Activated naive CD8-positive, alpha-beta T cell treated with anti-CD3 and anti-CD28 coated beads, Interleukin-2, amount 50 U/mL, for 24 hours (primary cell): ENCODE results near the gene CHRNA1.

Source experiments
- ATAC-seq: fragments of 150-1000 bp; cut with Tn5 transposase; one replicate; pipeline ENCODE4 v1.10.0; 2021
- DNase-seq: peaks from one replicate; pipeline ENCODE4 v3.0.0; 2021
- H3K27ac Mint-ChIP-seq: one replicate; pipeline ENCODE4 v1.8.0; 2021; ENCODE audit warnings: mild to moderate bottlenecking, mixed read lengths
- H3K27me3 Mint-ChIP-seq: one replicate; pipeline ENCODE4 v1.8.0; 2021; ENCODE audit warnings: mixed read lengths
- H3K36me3 Mint-ChIP-seq: one replicate; pipeline ENCODE4 v1.8.0; 2021; ENCODE audit warnings: low read depth, mixed read lengths
- H3K4me1 Mint-ChIP-seq: one replicate; pipeline ENCODE4 v1.8.0; 2021; ENCODE audit warnings: mixed read lengths
- H3K4me3 Mint-ChIP-seq: one replicate; pipeline ENCODE4 v1.8.0; 2021; ENCODE audit warnings: mild to moderate bottlenecking, moderate library complexity, mixed read lengths
- H3K9me3 Mint-ChIP-seq: one replicate; pipeline ENCODE4 v1.8.0; 2021; ENCODE audit warnings: mixed read lengths

The CHRNA1 gene

GRCh38 chr2:174776675-174777074 is 12.4 kb upstream of the CHRNA1 start:
- Mint-ChIP-seq H3K4me3 (no peak overlapping the region), H3K4me1 (peaks cover 59% of the 10 kb centered on the region), H3K36me3 (no peaks in the 10 kb centered on the region), H3K9me3 (no peaks in the 10 kb centered on the region), H3K27ac (no peak overlapping the region), H3K27me3 (no peaks in the 10 kb centered on the region)
- ATAC-seq (no peak), DNase-seq (no peak)

- Mint-ChIP-seq H3K36me3 (no peaks in the 10 kb centered on the region), H3K27me3 (no peaks in the 10 kb centered on the region), H3K4me3 (no peak overlapping the region), H3K27ac (no peak overlapping the region), H3K4me1 (peaks cover 56% of the 10 kb centered on the region), H3K9me3 (no peaks in the 10 kb centered on the region)
- no peak for DNase-seq
- no peak for ATAC-seq
Observed at GRCh38 chr2:174776223-174776622, 12.0 kb upstream of the CHRNA1 start.

- Mint-ChIP-seq H3K36me3 (no peaks in the 10 kb centered on the region), H3K4me1 (peaks cover 52% of the 10 kb centered on the region), H3K9me3 (no peaks in the 10 kb centered on the region), H3K27me3 (no peaks in the 10 kb centered on the region), H3K4me3 (no peak overlapping the region), H3K27ac (no peak overlapping the region)
- no peak for ATAC-seq
- DNase-seq: no peak
Observed at GRCh38 chr2:174775571-174775980, 11.3 kb upstream of the CHRNA1 start.

- peaks cover 45% of the 10 kb centered on the region for H3K4me1 Mint-ChIP-seq
- no peaks in the 10 kb centered on the region for H3K27me3 Mint-ChIP-seq
- H3K27ac Mint-ChIP-seq: no peak overlapping the region
- no peak overlapping the region for H3K4me3 Mint-ChIP-seq
- H3K9me3 Mint-ChIP-seq: no peaks in the 10 kb centered on the region
- no peaks in the 10 kb centered on the region for H3K36me3 Mint-ChIP-seq
- ATAC-seq (no peak), DNase-seq (no peak)
Observed at GRCh38 chr2:174774886-174775285, 10.6 kb upstream of the CHRNA1 start.

GRCh38 chr2:174773215-174773614 is 8.9 kb upstream of the CHRNA1 start:
- Mint-ChIP-seq H3K9me3 (no peaks in the 10 kb centered on the region), H3K36me3 (no peaks in the 10 kb centered on the region), H3K27me3 (peaks cover 1% of the 10 kb centered on the region), H3K27ac (no peak overlapping the region), H3K4me1 (peaks cover 28% of the 10 kb centered on the region), H3K4me3 (no peak overlapping the region)
- ATAC-seq (no peak), DNase-seq (no peak)

- no peak overlapping the region for H3K27ac Mint-ChIP-seq
- ATAC-seq: no peak
- peaks cover 1% of the 10 kb centered on the region for H3K27me3 Mint-ChIP-seq
- no peak overlapping the region for H3K4me3 Mint-ChIP-seq
- H3K36me3 Mint-ChIP-seq: no peaks in the 10 kb centered on the region
- no peak for DNase-seq
- H3K4me1 Mint-ChIP-seq: peaks cover 21% of the 10 kb centered on the region
- H3K9me3 Mint-ChIP-seq: no peaks in the 10 kb centered on the region
Observed at GRCh38 chr2:174772472-174772801, 8.2 kb upstream of the CHRNA1 start.

GRCh38 chr2:174771631-174772471 is 7.6 kb upstream of the CHRNA1 start:
- DNase-seq: peak; percentile 70
- peaks cover 1% of the 10 kb centered on the region for H3K27me3 Mint-ChIP-seq
- peaks cover 16% of the 10 kb centered on the region for H3K4me1 Mint-ChIP-seq
- H3K27ac Mint-ChIP-seq: no peak overlapping the region
- H3K4me3 Mint-ChIP-seq: no peak overlapping the region
- H3K9me3 Mint-ChIP-seq: no peaks in the 10 kb centered on the region
- no peaks in the 10 kb centered on the region for H3K36me3 Mint-ChIP-seq
- ATAC-seq: peak; percentile 90

- Mint-ChIP-seq H3K4me3 (no peak overlapping the region), H3K9me3 (no peaks in the 10 kb centered on the region), H3K27ac (no peak overlapping the region), H3K36me3 (no peaks in the 10 kb centered on the region), H3K27me3 (peaks cover 1% of the 10 kb centered on the region), H3K4me1 (peaks cover 10% of the 10 kb centered on the region)
- DNase-seq (no peak), ATAC-seq (no peak)
Observed at GRCh38 chr2:174771136-174771535, 6.9 kb upstream of the CHRNA1 start.

GRCh38 chr2:174768557-174768956 is 4.3 kb upstream of the CHRNA1 start:
- Mint-ChIP-seq H3K4me3 (no peak overlapping the region), H3K27ac (no peak overlapping the region)
- ATAC-seq: no peak

GRCh38 chr2:174766271-174766670 is 2.0 kb upstream of the CHRNA1 start:
- H3K27ac Mint-ChIP-seq: no peak overlapping the region
- no peaks in the 10 kb centered on the region for H3K36me3 Mint-ChIP-seq
- H3K27me3 Mint-ChIP-seq: peaks cover 1% of the 10 kb centered on the region
- DNase-seq (no peak), ATAC-seq (no peak)
- H3K4me3 Mint-ChIP-seq: no peak overlapping the region
- H3K4me1 Mint-ChIP-seq: peaks cover 3% of the 10 kb centered on the region
- H3K9me3 Mint-ChIP-seq: no peaks in the 10 kb centered on the region

More at GRCh38 chr2:174768557-174768956, 4.3 kb upstream of the CHRNA1 start:
- Mint-ChIP-seq H3K4me1 (peaks cover 6% of the 10 kb centered on the region), H3K27me3 (peaks cover 1% of the 10 kb centered on the region), H3K36me3 (no peaks in the 10 kb centered on the region), H3K9me3 (no peaks in the 10 kb centered on the region)
- no peak for DNase-seq

- no peak for DNase-seq
- Mint-ChIP-seq H3K9me3 (no peaks in the 10 kb centered on the region), H3K36me3 (no peaks in the 10 kb centered on the region), H3K27me3 (peaks cover 3% of the 10 kb centered on the region), H3K4me3 (no peak overlapping the region), H3K27ac (no peak overlapping the region), H3K4me1 (peaks cover 3% of the 10 kb centered on the region)
- ATAC-seq: no peak
Observed at GRCh38 chr2:174765576-174765975, 1.3 kb upstream of the CHRNA1 start.

- H3K27me3 Mint-ChIP-seq: peaks cover 3% of the 10 kb centered on the region
- H3K4me1 Mint-ChIP-seq: peaks cover 3% of the 10 kb centered on the region
- no peaks in the 10 kb centered on the region for H3K9me3 Mint-ChIP-seq
- DNase-seq (no peak), ATAC-seq (no peak)
- H3K4me3 Mint-ChIP-seq: no peak overlapping the region
- H3K27ac Mint-ChIP-seq: no peak overlapping the region
- H3K36me3 Mint-ChIP-seq: no peaks in the 10 kb centered on the region
Observed at GRCh38 chr2:174763780-174764179, 492 bp downstream of the CHRNA1 start.

GRCh38 chr2:174762464-174762863 is 1.8 kb downstream of the CHRNA1 start:
- no peak overlapping the region for H3K4me3 Mint-ChIP-seq
- no peak for DNase-seq
- H3K27ac Mint-ChIP-seq: no peak overlapping the region
- H3K36me3 Mint-ChIP-seq: no peaks in the 10 kb centered on the region
- H3K9me3 Mint-ChIP-seq: no peaks in the 10 kb centered on the region
- peaks cover 3% of the 10 kb centered on the region for H3K4me1 Mint-ChIP-seq
- peaks cover 1% of the 10 kb centered on the region for H3K27me3 Mint-ChIP-seq
- no peak for ATAC-seq

GRCh38 chr2:174761837-174762236 is 2.4 kb downstream of the CHRNA1 start:
- Mint-ChIP-seq H3K27me3 (peaks cover 1% of the 10 kb centered on the region), H3K4me1 (peaks cover 3% of the 10 kb centered on the region), H3K27ac (no peak overlapping the region), H3K9me3 (no peaks in the 10 kb centered on the region), H3K4me3 (no peak overlapping the region), H3K36me3 (no peaks in the 10 kb centered on the region)
- DNase-seq: no peak
- no peak for ATAC-seq

GRCh38 chr2:174760845-174761473 is 3.3 kb downstream of the CHRNA1 start:
- Mint-ChIP-seq H3K4me1 (peaks cover 3% of the 10 kb centered on the region), H3K27me3 (peaks cover 1% of the 10 kb centered on the region), H3K36me3 (no peaks in the 10 kb centered on the region), H3K27ac (no peak overlapping the region), H3K4me3 (no peak overlapping the region), H3K9me3 (no peaks in the 10 kb centered on the region)
- ATAC-seq (no peak), DNase-seq (no peak)
